Upper lobe of left lung (tissue), 6 donors: ENCODE results near the gene C10orf120. TPM values are rescaled to one million over a fixed set of nuclear protein-coding genes. Genes with fewer than 3 reads are reported as not detected.

ENCODE experiments used
- ATAC-seq, 2 donors: fragments of 200-7000 bp; cut with Tn5 transposase; one replicate each; pipeline ENCODE4 v1.9.1; 2022; ENCODE audit warnings: mild to moderate bottlenecking in 2 of 2, moderate library complexity in 2 of 2; ENCODE audit not compliant: low FRiP score in 2 of 2
- DNase-seq, 2 donors: peaks; one replicate each; pipeline ENCODE4 v3.0.0-alpha.2; 2019 to 2020
- H3K27ac ChIP-seq, 4 donors: fragments of 200-600 bp; sonication (generic); one replicate each; pipeline ENCODE4 v1.5.1; 2016 to 2019
- H3K27me3 ChIP-seq, 4 donors: fragments of 200-600 bp; sonication (generic); one replicate each; pipeline ENCODE4 v1.5.1; 2017 to 2019
- H3K36me3 ChIP-seq, 4 donors: fragments of 200-600 bp; sonication (generic); one replicate each; pipeline ENCODE4 v1.5.1; 2016 to 2019
- H3K4me1 ChIP-seq, 4 donors: fragments of 200-600 bp; sonication (generic); one replicate each; pipeline ENCODE4 v1.5.1; 2018 to 2019
- H3K4me3 ChIP-seq, 4 donors: fragments of 200-600 bp; sonication (generic); one replicate each; pipeline ENCODE4 v1.5.1; 2017 to 2019; ENCODE audit warnings: mild to moderate bottlenecking in 2 of 4, moderate library complexity in 1 of 4
- H3K9me3 ChIP-seq, 4 donors: fragments of 200-600 bp; sonication (generic); one replicate each; pipeline ENCODE4 v1.5.1; 2018 to 2019
- CTCF ChIP-seq, 6 experiments: fragments of 450-650 bp in 4 of 6; fragments of 200-600 bp in 2 of 6; sonication (generic) in 2 of 6; IDR thresholded peaks; one replicate each; pipeline ENCODE4 v1.5.1; 2016 to 2019; ENCODE audit warnings: antibody characterized with exemption in 6 of 6
- EP300 ChIP-seq, 4 donors: sonication (generic); formaldehyde crosslinking; IDR thresholded peaks; one replicate each; pipeline ENCODE4 v1.5.1; 2017; ENCODE audit warnings: antibody characterized with exemption in 4 of 4, control low read depth in 2 of 4
- POLR2A ChIP-seq, 4 donors: fragments of 450-650 bp; IDR thresholded peaks; one replicate each; pipeline ENCODE4 v1.5.1; 2016 to 2017; ENCODE audit warnings: antibody characterized with exemption in 4 of 4, mild to moderate bottlenecking in 2 of 4
- POLR2AphosphoS5 ChIP-seq, 2 donors: sonication (generic); formaldehyde crosslinking; IDR thresholded peaks; one replicate each; pipeline ENCODE4 v1.5.1; 2017; ENCODE audit warnings: antibody characterized with exemption in 2 of 2
- WGBS, 2 donors: methylation state at CpG; one replicate each; pipeline ENCODE4 v1.1.5; 2017 to 2018; 5-methylcytosine and 5-hydroxymethylcytosine counted together
- total RNA-seq, 6 donors: library from RNA; depleted of rRNA in 4 of 6; stranded (reverse); fragments of >200 nt in 4 of 6; gene quantifications; one replicate each; pipeline versions ENCODE4 v1.1.0 to v1.2.1, GENCODE V29; 2016 to 2021
- donor health status: DM: no; HTN: no; CAD: no; lungs with moderate emphysema.
- donor health status: DM: no; HTN: yes; CAD: no; lungs with severe emphysema.

The C10orf120 gene
- total RNA-seq, 6 donors from 2014 or later: not detected

DNA sequence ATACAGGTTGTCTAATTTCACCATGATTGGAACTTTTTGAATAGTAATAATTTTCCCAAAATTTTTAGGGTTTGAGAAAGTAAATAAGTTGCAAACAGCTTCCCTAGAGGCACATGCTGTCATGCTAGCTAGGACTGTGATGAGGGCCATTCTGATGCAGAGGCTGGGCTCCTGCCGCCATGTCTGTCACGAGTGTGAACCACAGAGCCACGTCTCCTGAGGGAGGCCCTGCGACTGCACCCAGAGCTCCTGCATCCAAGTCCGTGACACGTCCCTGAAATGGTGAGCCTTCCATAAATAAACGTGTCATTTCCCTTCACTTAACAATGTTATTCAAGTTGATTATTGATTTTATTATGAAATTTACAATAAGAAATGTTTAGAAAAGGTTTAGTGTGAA is 40.0 kb downstream of the C10orf120 start:
- DNase-seq (no peak), ATAC-seq (no peak)
- no peak for TF ChIP-seq CTCF (IDR thresholded peaks at IDR 0.05)
- TF ChIP-seq POLR2A (IDR thresholded peaks at IDR 0.05): no peak
- TF ChIP-seq POLR2AphosphoS5 (IDR thresholded peaks at IDR 0.05): no peak
- Histone ChIP-seq H3K27ac (no peak overlapping the region), H3K4me3 (no peak overlapping the region), H3K4me1 (peaks cover 0 to 25% (median 16%) of the 10 kb centered on the region in 4 donors), H3K36me3 (no peaks in the 10 kb centered on the region), H3K27me3 (no peaks in the 10 kb centered on the region), H3K9me3 (no peaks in the 10 kb centered on the region)
- WGBS, 2 donors: 79 to 82% methylated on average over 7 of the region's 7 CpGs

DNA sequence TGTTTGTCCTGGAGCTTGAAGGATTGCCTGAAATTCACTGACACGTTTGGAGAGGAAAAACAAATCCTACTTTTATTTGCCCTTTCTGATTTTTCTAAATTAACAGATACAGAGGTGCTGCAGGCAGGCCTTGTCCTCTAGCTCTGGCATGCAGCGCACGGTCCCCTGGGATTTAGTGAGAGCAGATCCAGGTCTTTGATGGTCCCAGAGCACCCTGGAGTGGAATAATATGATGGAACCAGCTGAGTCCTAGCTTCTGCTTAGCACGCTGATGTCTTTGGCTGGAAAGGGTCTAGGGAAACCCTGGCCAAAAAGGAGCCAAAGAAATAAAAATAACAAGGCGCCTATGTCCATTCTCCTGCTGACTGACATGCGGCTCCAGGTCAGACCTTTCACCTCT is 40.5 kb downstream of the C10orf120 start:
- no peak for TF ChIP-seq CTCF (IDR thresholded peaks at IDR 0.05)
- TF ChIP-seq POLR2A (IDR thresholded peaks at IDR 0.05): no peak
- no peak for TF ChIP-seq EP300 (IDR thresholded peaks at IDR 0.05)
- no peak for TF ChIP-seq POLR2AphosphoS5 (IDR thresholded peaks at IDR 0.05)
- Histone ChIP-seq H3K4me3 (no peak overlapping the region), H3K27ac (no peak overlapping the region), H3K36me3 (no peaks in the 10 kb centered on the region), H3K27me3 (no peaks in the 10 kb centered on the region), H3K4me1 (peaks cover 0 to 26% (median 16%) of the 10 kb centered on the region in 4 donors), H3K9me3 (no peaks in the 10 kb centered on the region)
- ATAC-seq (no peak), DNase-seq (no peak)
- WGBS, 2 donors: 75 to 86% methylated on average over 6 of the region's 6 CpGs

GRCh38 chr10:122658356-122659049 is 41.1 kb downstream of the C10orf120 start:
- H3K36me3 ChIP-seq: no peaks in the 10 kb centered on the region
- peaks cover 0 to 29% (median 16%) of the 10 kb centered on the region in 4 donors for H3K4me1 ChIP-seq
- no peak overlapping the region for H3K27ac ChIP-seq
- DNase-seq (peak in 1 of 2 donors; percentile 31), ATAC-seq (no peak)
- no peak for TF ChIP-seq POLR2A (IDR thresholded peaks at IDR 0.05)
- no peak for TF ChIP-seq EP300 (IDR thresholded peaks at IDR 0.05)
- no peak for TF ChIP-seq POLR2AphosphoS5 (IDR thresholded peaks at IDR 0.05)
- no peak for TF ChIP-seq CTCF (IDR thresholded peaks at IDR 0.05)
- no peak overlapping the region for H3K4me3 ChIP-seq
- no peaks in the 10 kb centered on the region for H3K27me3 ChIP-seq
- 82 to 83% methylated on average over 8 of the region's 8 CpGs for WGBS, 2 donors
- no peaks in the 10 kb centered on the region for H3K9me3 ChIP-seq

- no peak for ATAC-seq
- no peaks in the 10 kb centered on the region for H3K36me3 ChIP-seq
- 55 to 74% methylated on average over 2 to 3 of the region's 3 CpGs for WGBS, 2 donors
- H3K27ac ChIP-seq: peak overlapping the region in 1 of 4 donors; percentile 65
- DNase-seq: no peak
- TF ChIP-seq POLR2A (IDR thresholded peaks at IDR 0.05) (no peak), CTCF (IDR thresholded peaks at IDR 0.05) (no peak), EP300 (IDR thresholded peaks at IDR 0.05) (no peak), POLR2AphosphoS5 (IDR thresholded peaks at IDR 0.05) (no peak)
- no peak overlapping the region for H3K4me3 ChIP-seq
- peaks cover 0 to 29% (median 16%) of the 10 kb centered on the region in 4 donors for H3K4me1 ChIP-seq
- no peaks in the 10 kb centered on the region for H3K27me3 ChIP-seq
- no peaks in the 10 kb centered on the region for H3K9me3 ChIP-seq
Observed at GRCh38 chr10:122657729-122658128, 41.9 kb downstream of the C10orf120 start.

- no peaks in the 10 kb centered on the region for H3K9me3 ChIP-seq
- DNase-seq: peak in 1 of 2 donors; percentile 18
- H3K36me3 ChIP-seq: no peaks in the 10 kb centered on the region
- ATAC-seq: peak; percentile 3 to 6
- H3K27ac ChIP-seq: peak overlapping the region; percentile 24 to 86 (median 62)
- H3K4me1 ChIP-seq: peaks cover 0 to 29% (median 16%) of the 10 kb centered on the region in 4 donors
- WGBS, 2 donors: 71 to 73% methylated on average over 4 of the region's 4 CpGs
- TF ChIP-seq POLR2A (IDR thresholded peaks at IDR 0.05) (no peak), CTCF (IDR thresholded peaks at IDR 0.05) (no peak), EP300 (IDR thresholded peaks at IDR 0.05) (no peak), POLR2AphosphoS5 (IDR thresholded peaks at IDR 0.05) (no peak)
- no peaks in the 10 kb centered on the region for H3K27me3 ChIP-seq
- H3K4me3 ChIP-seq: no peak overlapping the region
Observed at GRCh38 chr10:122657255-122657654, 42.4 kb downstream of the C10orf120 start.
